IMR-90 (cell line): ENCODE data around the gene CCL2. TPM values are rescaled to one million over a fixed set of nuclear protein-coding genes. Genes with fewer than 3 reads are reported as not detected.
A peak's percentile ranks its signal among the peaks of the same experiment; 100 is the strongest.

ENCODE experiments used
- ATAC-seq: fragments of 200-7000 bp; cut with Tn5 transposase; 2 replicates; pipeline ENCODE4 v1.9.1; 2020; ENCODE audit warnings: low read depth, mild to moderate bottlenecking, moderate library complexity
- BruUV-seq: library from RNA; stranded (reverse); fragments of 400-500 nt; replicated peaks from 2 replicates; lab custom pipeline; 2021; lab: Mats Ljungman, UMichigan
- CTCF ChIA-PET: fragments of 300-600 bp; formaldehyde crosslinking; extraction: SDS; loops from one replicate; lab custom pipeline; 2021; ENCODE audit warnings: antibody characterized with exemption; lab: Yijun Ruan, JAX
- POLR2A ChIA-PET: fragments of 300-600 bp; sonication (Branson Sonifier 250); formaldehyde crosslinking; loops from one replicate; lab custom pipeline; 2022; ENCODE audit warnings: antibody characterized with exemption; ENCODE audit not compliant: unreplicated experiment; lab: Charles Lee
- DNase-seq: peaks from one replicate; pipeline ENCODE4 v3.0.0; 2013
- H2AFZ ChIP-seq: replicated peaks from 2 replicates; pipeline ENCODE3; 2013; ENCODE audit warnings: low read length, mild to moderate bottlenecking; ENCODE audit not compliant: poor library complexity
- H2AK5ac ChIP-seq: 2 replicates; pipeline ENCODE4 v1.6.1; 2013; ENCODE audit warnings: low read depth, low read length, inconsistent platforms
- H2AK9ac ChIP-seq: replicated peaks from 2 replicates; pipeline ENCODE3; 2013; ENCODE audit warnings: mild to moderate bottlenecking, low read depth, low read length, moderate library complexity; ENCODE audit not compliant: poor library complexity
- H2BK120ac ChIP-seq: 2 replicates; pipeline ENCODE4 v1.6.1; 2013; ENCODE audit warnings: low read depth, low read length, inconsistent platforms
- H2BK15ac ChIP-seq: 3 replicates; pipeline ENCODE4 v1.6.1; 2013; ENCODE audit warnings: low read depth, low read length, inconsistent platforms
- H2BK20ac ChIP-seq: 2 replicates; pipeline ENCODE4 v1.6.1; 2013; ENCODE audit warnings: low read depth, mild to moderate bottlenecking, inconsistent platforms, low read length, moderate library complexity
- H2BK5ac ChIP-seq: 2 replicates; pipeline ENCODE4 v1.6.1; 2013; ENCODE audit warnings: mild to moderate bottlenecking, low read depth, low read length, inconsistent platforms; ENCODE audit not compliant: poor library complexity, severe bottlenecking
- H3K14ac ChIP-seq: replicated peaks from 2 replicates; pipeline ENCODE4 v1.6.1; 2013; ENCODE audit warnings: low read depth, low read length, inconsistent platforms
- H3K18ac ChIP-seq: 2 replicates; pipeline ENCODE4 v1.6.1; 2013; ENCODE audit warnings: low read depth, low read length, control low read depth
- H3K23ac ChIP-seq: 2 replicates; pipeline ENCODE4 v1.6.1; 2013; ENCODE audit warnings: low read depth, low read length, inconsistent platforms
- H3K27ac ChIP-seq: 2 replicates; pipeline ENCODE4 v1.5.1; 2013; ENCODE audit warnings: mild to moderate bottlenecking, control low read depth, low read length; ENCODE audit not compliant: insufficient read depth
- H3K27me3 ChIP-seq: 2 replicates; pipeline ENCODE4 v1.6.1; 2013; ENCODE audit warnings: low read length; ENCODE audit not compliant: control insufficient read depth, insufficient read depth
- H3K36me3 ChIP-seq: 2 replicates; pipeline ENCODE4 v1.6.1; 2013; ENCODE audit warnings: low read length, mixed read lengths; ENCODE audit not compliant: control insufficient read depth, insufficient read depth
- H3K4ac ChIP-seq: 2 replicates; pipeline ENCODE4 v1.6.1; 2013; ENCODE audit warnings: low read depth, low read length, inconsistent platforms
- H3K4me1 ChIP-seq: 2 replicates; pipeline ENCODE4 v1.6.1; 2013; ENCODE audit warnings: low read length, mixed read lengths; ENCODE audit not compliant: control insufficient read depth, insufficient read depth
- H3K4me2 ChIP-seq: 2 replicates; pipeline ENCODE4 v1.6.1; 2013; ENCODE audit warnings: low read depth, mild to moderate bottlenecking, control low read depth, low read length, moderate library complexity
- H3K4me3 ChIP-seq: 2 replicates; pipeline ENCODE4 v1.5.1; 2013; ENCODE audit warnings: low read depth, mild to moderate bottlenecking, control low read depth, low read length, moderate library complexity; ENCODE audit not compliant: insufficient read depth
- H3K56ac ChIP-seq: 2 replicates; pipeline ENCODE4 v1.6.1; 2013; ENCODE audit warnings: low read length, inconsistent platforms; ENCODE audit not compliant: insufficient read depth; ENCODE audit errors: extremely low read depth
- H3K79me1 ChIP-seq, 2 experiments: 2 replicates each; pipeline ENCODE4 v1.6.1; 2013; ENCODE audit warnings: low read length in 2 of 2, inconsistent platforms in 1 of 2, low read depth in 1 of 2
- H3K9ac ChIP-seq: 2 replicates; pipeline ENCODE4 v1.6.1; 2013; ENCODE audit warnings: low read depth, low read length, control low read depth
- H3K9me1 ChIP-seq: 2 replicates; pipeline ENCODE4 v1.6.1; 2013; ENCODE audit warnings: low read length, inconsistent platforms; ENCODE audit not compliant: insufficient read depth
- H3K9me3 ChIP-seq: 2 replicates; pipeline ENCODE4 v1.6.1; 2013; ENCODE audit warnings: low read length; ENCODE audit not compliant: control insufficient read depth, insufficient read depth
- H4K20me1 ChIP-seq: 2 replicates; pipeline ENCODE4 v1.6.1; 2013; ENCODE audit warnings: low read length, inconsistent platforms; ENCODE audit not compliant: insufficient read depth
- H4K5ac ChIP-seq: 2 replicates; pipeline ENCODE4 v1.6.1; 2013; ENCODE audit warnings: mild to moderate bottlenecking, low read depth, low read length, control low read depth
- H4K8ac ChIP-seq, 2 experiments: 2 replicates each; pipeline ENCODE4 v1.6.1; 2013; ENCODE audit warnings: low read depth in 2 of 2, low read length in 2 of 2, control low read depth in 1 of 2, inconsistent platforms in 1 of 2
- H4K91ac ChIP-seq: 2 replicates; pipeline ENCODE4 v1.6.1; 2013; ENCODE audit warnings: low read depth, low read length, inconsistent platforms; ENCODE audit not compliant: insufficient read depth
- CHD1 ChIP-seq: IDR thresholded peaks from 2 replicates; pipeline ENCODE4 v1.6.1; 2012; ENCODE audit warnings: low read depth, low read length, improper control_type of control experiment
- MAFK ChIP-seq: IDR thresholded peaks from 2 replicates; pipeline ENCODE4 v1.6.1; 2012; ENCODE audit warnings: low read depth, low read length, improper control_type of control experiment
- WGBS, 2 experiments: methylation state at CpG; one replicate each; pipeline versions ENCODE4 v1.1.5 to v1.1.7; 2013; ENCODE audit warnings: missing lambda C conversion rate in 2 of 2; ENCODE audit not compliant: insufficient read length in 1 of 2; ENCODE audit errors: extremely low coverage in 2 of 2; 5-methylcytosine and 5-hydroxymethylcytosine counted together
- dilution Hi-C: fragments of 300-500 bp; cut with HindIII; formaldehyde crosslinking; loops from one replicate; pipeline ENCODE4 v1.14.3; 2018; ENCODE audit warnings: low sequenced_read_pairs; ENCODE audit not compliant: unreplicated experiment
- in situ Hi-C: fragments of 300-500 bp; cut with MboI; formaldehyde crosslinking; loops from 3 replicates; pipeline ENCODE4 v1.14.3; 2019; ENCODE audit warnings: low sequenced_read_pairs, inconsistent platforms, mixed read lengths
- intact Hi-C: fragments of 100-400 bp; cut with micrococcal nuclease; formaldehyde crosslinking; loops from 2 replicates; pipeline ENCODE4 v1.10.0; 2022
- polyA plus RNA-seq, 3 experiments: library from polyadenylated mRNA; depleted of rRNA; stranded (reverse); fragments of >200 nt; gene quantifications; 2 replicates each; pipeline ENCODE4 v1.2.3, GENCODE V29; 2012; ENCODE audit warnings: low replicate concordance in 1 of 3
- total RNA-seq: library from RNA; depleted of rRNA; stranded (reverse); fragments of >200 nt; gene quantifications from 2 replicates; pipeline ENCODE4 v1.2.3, GENCODE V29; 2012

CCL2 gene
- total and polyA plus RNA-seq, 2 of the 4 experiments (the other 2 are of a cell fraction): 103 to 206 TPM

- Histone ChIP-seq H2AFZ (no peak within 1 kb of the TSS), H3K4me1 (no peaks in the 10 kb centered on the region), H2BK15ac (no peak within 1 kb of the TSS), H3K27ac (no peak within 1 kb of the TSS), H3K4me2 (no peak within 1 kb of the TSS), H3K4ac (no peak within 1 kb of the TSS), H3K36me3 (no peaks in the 10 kb centered on the region), H4K91ac (no peak within 1 kb of the TSS), H3K9me3 (no peaks in the 10 kb centered on the region), H3K56ac (no peak within 1 kb of the TSS), H3K9ac (no peak within 1 kb of the TSS), H2BK20ac (no peak within 1 kb of the TSS), H3K4me3 (no peak within 1 kb of the TSS), H3K18ac (no peak within 1 kb of the TSS), H4K20me1 (no peaks in the 10 kb centered on the region), H3K27me3 (peaks cover 12% of the 10 kb centered on the region), H2BK5ac (no peak within 1 kb of the TSS), H3K9me1 (no peaks in the 10 kb centered on the region), H4K8ac (no peak within 1 kb of the TSS), H2BK120ac (no peak within 1 kb of the TSS), H2AK5ac (no peak within 1 kb of the TSS), H3K23ac (no peak within 1 kb of the TSS), H2AK9ac (no peak within 1 kb of the TSS), H4K5ac (no peak within 1 kb of the TSS), H3K14ac (no peak within 1 kb of the TSS), H3K79me1 (no peaks in the 10 kb centered on the region)
- ChIA-PET POLR2A (no interaction called here), CTCF (no interaction called here)
- peak; percentile 22; the same call in 1 of the 2 replicates for TF ChIP-seq MAFK
- TF ChIP-seq CHD1: no peak
- ATAC-seq: peak; percentile 72
- in situ Hi-C loops: loop anchor here (10.0 to 25.0 kb wide), 3 partner anchors 65 to 842 kb away; partner anchors contain the start of genes FNDC8 and RAD51D
- intact Hi-C loops: no loop called here
- no TSS peak for BruUV-seq
- no CpG with 5 or more reads among the region's 1 CpG for WGBS, 2 experiments
- dilution Hi-C loops: no loop called here
- peak; percentile 36 for DNase-seq
Observed at GRCh38 chr17:34269969-34270368, 14.9 kb downstream of the CCL2 start, which contains the start of gene CCL7. CCL7 (plus strand) TSS chr17:34270221; CDS start chr17:34270291, 70 bp downstream.
